Panc1 (cell line): ENCODE data around the gene PHYHIPL.

Experiments used
- CTCF ChIP-seq: fragments of 450-650 bp; IDR thresholded peaks from 2 replicates; pipeline ENCODE4 v1.5.1; 2017; ENCODE audit warnings: mild to moderate bottlenecking
- POLR2AphosphoS5 ChIP-seq: IDR thresholded peaks from 2 replicates; pipeline ENCODE4 v1.6.1; 2012; ENCODE audit warnings: mild to moderate bottlenecking, low read depth, low read length, moderate library complexity

- TF ChIP-seq CTCF, result no peak
- no peak for TF ChIP-seq POLR2AphosphoS5
Observed at GRCh38 chr10:59276919-59277318, 100.5 kb downstream of the PHYHIPL start.
